ENCODE data around the gene PDILT.

DNA sequence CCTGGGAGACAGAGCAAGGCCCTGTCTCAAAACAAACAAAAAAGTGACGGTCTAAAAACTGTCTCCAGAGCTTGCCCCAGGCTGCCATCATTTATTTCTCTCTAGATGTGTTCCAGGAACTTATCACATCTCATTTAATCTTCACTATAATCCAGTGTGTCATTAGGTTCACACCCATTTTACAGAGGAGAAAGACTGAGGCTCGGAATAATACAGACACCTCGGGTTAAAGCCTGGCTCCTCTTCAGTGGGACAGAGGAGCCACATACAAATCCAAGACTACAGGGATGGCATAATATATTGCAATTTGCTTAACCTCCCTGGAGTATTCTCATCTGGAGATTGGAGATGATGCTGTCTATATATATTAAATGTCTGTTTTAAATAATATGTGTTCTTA is 5.9 kb downstream of the PDILT start:
- TF ChIP-seq CTCF (IDR thresholded peaks at IDR 0.05 in 4 of 5, conservative IDR thresholded peaks at IDR 0.05 in 1 of 5) (no peak), POLR2A (IDR thresholded peaks at IDR 0.05) (no peak)

All from gastrocnemius medialis (tissue), 4 donors.